ENCODE measurements around the gene GPBP1L1. TPM values are rescaled to one million over a fixed set of nuclear protein-coding genes. Genes with fewer than 3 reads are reported as not detected.

Gene GPBP1L1
- total and polyA plus RNA-seq, 2 of the 13 experiments (the other 11 are each of a cell fraction or from before 2014, with no cell fraction given), result 45.9 to 86.1 TPM

GRCh38 chr1:45686288-45687013 is at the start of gene GPBP1L1 (continued):
- TF ChIP-seq ZNF281 (CRISPR knock-in tag; IDR thresholded peaks at IDR 0.05; ENCODE audit: borderline replicate concordance) (peak; percentile 54; the same call in 1 of the 2 replicates), SIX4 (CRISPR knock-in tag; IDR thresholded peaks at IDR 0.05) (no peak), ZNF451 (CRISPR knock-in tag; IDR thresholded peaks at IDR 0.05) (peak; percentile 15; the same call in 1 of the 2 replicates), ZBTB38 (CRISPR knock-in tag; IDR thresholded peaks at IDR 0.05) (peak; percentile 46; the same call in 1 of the 2 replicates), ARID4A (CRISPR knock-in tag; IDR thresholded peaks at IDR 0.05; ENCODE audit: borderline replicate concordance) (peak; percentile 77; the same call in 1 of the 2 replicates), KMT2A (CRISPR knock-in tag; IDR thresholded peaks at IDR 0.05) (0 out of 2 replicates have a peak, but pooled peaks have one; percentile 46), RNF219 (CRISPR knock-in tag; IDR thresholded peaks at IDR 0.05) (no peak), KDM6A (CRISPR knock-in tag; IDR thresholded peaks at IDR 0.05; ENCODE audit: low read depth) (no peak), ZNF639 (CRISPR knock-in tag; conservative IDR thresholded peaks at IDR 0.05) (peak; percentile 28), RERE (CRISPR knock-in tag; IDR thresholded peaks at IDR 0.05; ENCODE audit: low read depth) (0 out of 2 replicates have a peak, but pooled peaks have one; percentile 2), NR1H2 (CRISPR knock-in tag; IDR thresholded peaks at IDR 0.05; ENCODE audit: borderline replicate concordance, low read depth) (no peak)
